ENCODE data around the gene FGD2.

Gene FGD2

GRCh38 chr6:37015532-37015931, 10.1 kb downstream of the FGD2 start:
- in situ Hi-C loops (cut with MboI; ENCODE audit: low sequenced_read_pairs) = loop anchor here (25.0 kb wide), 1 partner anchor 403 kb away; no protein-coding TSS in a partner anchor

- in situ Hi-C loops (cut with MboI; ENCODE audit: low sequenced_read_pairs) = loop anchor here (25.0 kb wide), 1 partner anchor 405 kb away; no protein-coding TSS in a partner anchor
These were observed 11.5 kb downstream of the FGD2 start for GRCh38 chr6:37016995-37017394.

GRCh38 chr6:37017606-37018197, 12.2 kb downstream of the FGD2 start:
- in situ Hi-C loops (cut with MboI; ENCODE audit: low sequenced_read_pairs) = loop anchor here (25.0 kb wide), 1 partner anchor 405 kb away; no protein-coding TSS in a partner anchor

- in situ Hi-C loops (cut with MboI; ENCODE audit: low sequenced_read_pairs) = loop anchor here (25.0 kb wide), 1 partner anchor 406 kb away; no protein-coding TSS in a partner anchor
These were observed 13.0 kb downstream of the FGD2 start for GRCh38 chr6:37018198-37019064.

- in situ Hi-C loops (cut with MboI; ENCODE audit: low sequenced_read_pairs) = loop anchor here (25.0 kb wide), 1 partner anchor 407 kb away; no protein-coding TSS in a partner anchor
These were observed 13.6 kb downstream of the FGD2 start for GRCh38 chr6:37019065-37019450.

- in situ Hi-C loops (cut with MboI; ENCODE audit: low sequenced_read_pairs) = loop anchor here (5.0 to 25.0 kb wide), 3 partner anchors 154 to 408 kb away; partner anchors contain the start of gene PIM1
These were observed 14.9 kb downstream of the FGD2 start for GRCh38 chr6:37020381-37020780.

GRCh38 chr6:37020812-37021211, 15.4 kb downstream of the FGD2 start:
- in situ Hi-C loops (cut with MboI; ENCODE audit: low sequenced_read_pairs) = loop anchor here (5.0 to 25.0 kb wide), 3 partner anchors 154 to 409 kb away; partner anchors contain the start of gene PIM1

- in situ Hi-C loops (cut with MboI; ENCODE audit: low sequenced_read_pairs) = loop anchor here (5.0 to 25.0 kb wide), 3 partner anchors 153 to 409 kb away; partner anchors contain the start of gene PIM1
These were observed 16.1 kb downstream of the FGD2 start for GRCh38 chr6:37021356-37022129.

GRCh38 chr6:37022135-37022863, 16.8 kb downstream of the FGD2 start:
- in situ Hi-C loops (cut with MboI; ENCODE audit: low sequenced_read_pairs) = loop anchor here (5.0 to 25.0 kb wide), 3 partner anchors 153 to 410 kb away; partner anchors contain the start of gene PIM1

- in situ Hi-C loops (cut with MboI; ENCODE audit: low sequenced_read_pairs) = loop anchor here (5.0 to 25.0 kb wide), 3 partner anchors 150 to 412 kb away; partner anchors contain the start of gene PIM1
These were observed 19.3 kb downstream of the FGD2 start for GRCh38 chr6:37024656-37025337.

GRCh38 chr6:37025621-37026466, 20.4 kb downstream of the FGD2 start:
- in situ Hi-C loops (cut with MboI; ENCODE audit: low sequenced_read_pairs) = loop anchor here (10.0 kb wide), 1 partner anchor 149 kb away; the partner anchor contains the start of gene PIM1

- in situ Hi-C loops (cut with MboI; ENCODE audit: low sequenced_read_pairs) = loop anchor here (10.0 kb wide), 1 partner anchor 148 kb away; the partner anchor contains the start of gene PIM1
These were observed 21.7 kb downstream of the FGD2 start for GRCh38 chr6:37027036-37027720.

GRCh38 chr6:37027811-37028469, 22.5 kb downstream of the FGD2 start:
- in situ Hi-C loops (cut with MboI; ENCODE audit: low sequenced_read_pairs) = loop anchor here (10.0 kb wide), 1 partner anchor 147 kb away; the partner anchor contains the start of gene PIM1

- in situ Hi-C loops (cut with MboI; ENCODE audit: low sequenced_read_pairs) = loop anchor here (10.0 kb wide), 1 partner anchor 145 kb away; the partner anchor contains the start of gene PIM1
These were observed 24.0 kb downstream of the FGD2 start for GRCh38 chr6:37029249-37029971.

- in situ Hi-C loops (cut with MboI; ENCODE audit: low sequenced_read_pairs) = no loop called here
These were observed 25.1 kb downstream of the FGD2 start for GRCh38 chr6:37030599-37030998.

- in situ Hi-C loops (cut with MboI; ENCODE audit: low sequenced_read_pairs) = no loop called here
These were observed 26.8 kb downstream of the FGD2 start for GRCh38 chr6:37032239-37032638.
